Measurements from ENCODE around the gene CNTN2. TPM values are rescaled to one million over a fixed set of nuclear protein-coding genes. Genes with fewer than 3 reads are reported as not detected.

Gene CNTN2
- total and polyA plus RNA-seq, 2 experiments from 2014 or later, result 9.7 TPM; not detected in 1

GRCh38 chr1:205072881-205073280, 29.9 kb downstream of the CNTN2 start:
- H3K27me3 ChIP-seq, result no peaks in the 10 kb centered on the region
- H3K4me2 ChIP-seq, result no peak overlapping the region
- no peak overlapping the region for H2AFZ ChIP-seq
- H3K4me3 ChIP-seq, result no peak overlapping the region
- no peak overlapping the region for H3K27ac ChIP-seq
- no peaks in the 10 kb centered on the region for H3K9me3 ChIP-seq (ENCODE audit: low read depth)
- H3K9me2 ChIP-seq (replicated peaks; ENCODE audit: insufficient read depth), result no peaks in the 10 kb centered on the region
- 88% methylated on average over 8 of the region's 8 CpGs for WGBS (ENCODE audit: low lambda C conversion rate, missing lambda C conversion rate)
- TF ChIP-seq EZH2phosphoT487 (IDR thresholded peaks at IDR 0.05; ENCODE audit: low read depth, severe bottlenecking, unreplicated experiment) (no peak), EZH2 (IDR thresholded peaks at IDR 0.05; ENCODE audit: borderline replicate concordance) (no peak), CTCF (IDR thresholded peaks at IDR 0.05; ENCODE audit: poor library complexity) (no peak)
- no peaks in the 10 kb centered on the region for H3K4me1 ChIP-seq (ENCODE audit: insufficient read depth)
- H4K20me1 ChIP-seq (ENCODE audit: insufficient read depth, poor library complexity, severe bottlenecking), result no peaks in the 10 kb centered on the region
- no peaks in the 10 kb centered on the region for H3K79me2 ChIP-seq
- H3K36me3 ChIP-seq (replicated peaks; ENCODE audit: insufficient read depth, low read depth), result no peaks in the 10 kb centered on the region
- DNase-seq (ENCODE audit: low spot score), result no peak

GRCh38 chr1:205073511-205073910, 30.5 kb downstream of the CNTN2 start:
- H3K4me2 ChIP-seq, result no peak overlapping the region
- H3K4me3 ChIP-seq, result no peak overlapping the region
- DNase-seq (ENCODE audit: low spot score), result no peak
- H3K4me1 ChIP-seq (ENCODE audit: insufficient read depth), result no peaks in the 10 kb centered on the region
- no peaks in the 10 kb centered on the region for H4K20me1 ChIP-seq (ENCODE audit: insufficient read depth, poor library complexity, severe bottlenecking)
- H3K9me2 ChIP-seq (replicated peaks; ENCODE audit: insufficient read depth), result no peaks in the 10 kb centered on the region
- H3K27ac ChIP-seq, result no peak overlapping the region
- no peaks in the 10 kb centered on the region for H3K79me2 ChIP-seq
- H3K9me3 ChIP-seq (ENCODE audit: low read depth), result no peaks in the 10 kb centered on the region
- H2AFZ ChIP-seq, result no peak overlapping the region
- H3K36me3 ChIP-seq (replicated peaks; ENCODE audit: insufficient read depth, low read depth), result no peaks in the 10 kb centered on the region
- no peaks in the 10 kb centered on the region for H3K27me3 ChIP-seq
- 93% methylated on average over 12 of the region's 12 CpGs for WGBS (ENCODE audit: low lambda C conversion rate, missing lambda C conversion rate)
- TF ChIP-seq EZH2 (IDR thresholded peaks at IDR 0.05; ENCODE audit: borderline replicate concordance) (no peak), EZH2phosphoT487 (IDR thresholded peaks at IDR 0.05; ENCODE audit: low read depth, severe bottlenecking, unreplicated experiment) (no peak), CTCF (IDR thresholded peaks at IDR 0.05; ENCODE audit: poor library complexity) (no peak)

- no peak overlapping the region for H3K27ac ChIP-seq
- no peak overlapping the region for H2AFZ ChIP-seq
- no peak overlapping the region for H3K4me3 ChIP-seq
- H3K4me2 ChIP-seq, result no peak overlapping the region
- no peaks in the 10 kb centered on the region for H3K9me3 ChIP-seq (ENCODE audit: low read depth)
- no peaks in the 10 kb centered on the region for H4K20me1 ChIP-seq (ENCODE audit: insufficient read depth, poor library complexity, severe bottlenecking)
- WGBS (ENCODE audit: low lambda C conversion rate, missing lambda C conversion rate), result 96% methylated on average over 11 of the region's 11 CpGs
- TF ChIP-seq EZH2 (IDR thresholded peaks at IDR 0.05; ENCODE audit: borderline replicate concordance) (no peak), EZH2phosphoT487 (IDR thresholded peaks at IDR 0.05; ENCODE audit: low read depth, severe bottlenecking, unreplicated experiment) (no peak), CTCF (IDR thresholded peaks at IDR 0.05; ENCODE audit: poor library complexity) (no peak)
- no peaks in the 10 kb centered on the region for H3K36me3 ChIP-seq (replicated peaks; ENCODE audit: insufficient read depth, low read depth)
- H3K27me3 ChIP-seq, result no peaks in the 10 kb centered on the region
- no peak for DNase-seq (ENCODE audit: low spot score)
- H3K9me2 ChIP-seq (replicated peaks; ENCODE audit: insufficient read depth), result no peaks in the 10 kb centered on the region
- no peaks in the 10 kb centered on the region for H3K4me1 ChIP-seq (ENCODE audit: insufficient read depth)
- H3K79me2 ChIP-seq, result no peaks in the 10 kb centered on the region
Measured at GRCh38 chr1:205074084-205074483, 31.1 kb downstream of the CNTN2 start.

GRCh38 chr1:205074513-205074912, 31.5 kb downstream of the CNTN2 start:
- 94% methylated on average over 7 of the region's 7 CpGs for WGBS (ENCODE audit: low lambda C conversion rate, missing lambda C conversion rate)
- no peak for DNase-seq (ENCODE audit: low spot score)
- Histone ChIP-seq H4K20me1 (ENCODE audit: insufficient read depth, poor library complexity, severe bottlenecking) (no peaks in the 10 kb centered on the region), H3K27ac (no peak overlapping the region), H3K36me3 (replicated peaks; ENCODE audit: insufficient read depth, low read depth) (no peaks in the 10 kb centered on the region), H3K4me1 (ENCODE audit: insufficient read depth) (no peaks in the 10 kb centered on the region), H3K79me2 (no peaks in the 10 kb centered on the region), H3K9me3 (ENCODE audit: low read depth) (no peaks in the 10 kb centered on the region), H3K27me3 (no peaks in the 10 kb centered on the region), H3K4me2 (no peak overlapping the region), H3K4me3 (no peak overlapping the region), H2AFZ (no peak overlapping the region), H3K9me2 (replicated peaks; ENCODE audit: insufficient read depth) (no peaks in the 10 kb centered on the region)
- TF ChIP-seq EZH2phosphoT487 (IDR thresholded peaks at IDR 0.05; ENCODE audit: low read depth, severe bottlenecking, unreplicated experiment) (no peak), EZH2 (IDR thresholded peaks at IDR 0.05; ENCODE audit: borderline replicate concordance) (no peak), CTCF (IDR thresholded peaks at IDR 0.05; ENCODE audit: poor library complexity) (no peak)
